ENCODE results near the gene ATP5PD. TPM values are rescaled to one million over a fixed set of nuclear protein-coding genes. Genes with fewer than 3 reads are reported as not detected.

The ATP5PD gene
- total and polyA plus RNA-seq, 2 of the 13 experiments (the other 11 are each of a cell fraction or from before 2014, with no cell fraction given), result 158 to 428 TPM

DNA sequence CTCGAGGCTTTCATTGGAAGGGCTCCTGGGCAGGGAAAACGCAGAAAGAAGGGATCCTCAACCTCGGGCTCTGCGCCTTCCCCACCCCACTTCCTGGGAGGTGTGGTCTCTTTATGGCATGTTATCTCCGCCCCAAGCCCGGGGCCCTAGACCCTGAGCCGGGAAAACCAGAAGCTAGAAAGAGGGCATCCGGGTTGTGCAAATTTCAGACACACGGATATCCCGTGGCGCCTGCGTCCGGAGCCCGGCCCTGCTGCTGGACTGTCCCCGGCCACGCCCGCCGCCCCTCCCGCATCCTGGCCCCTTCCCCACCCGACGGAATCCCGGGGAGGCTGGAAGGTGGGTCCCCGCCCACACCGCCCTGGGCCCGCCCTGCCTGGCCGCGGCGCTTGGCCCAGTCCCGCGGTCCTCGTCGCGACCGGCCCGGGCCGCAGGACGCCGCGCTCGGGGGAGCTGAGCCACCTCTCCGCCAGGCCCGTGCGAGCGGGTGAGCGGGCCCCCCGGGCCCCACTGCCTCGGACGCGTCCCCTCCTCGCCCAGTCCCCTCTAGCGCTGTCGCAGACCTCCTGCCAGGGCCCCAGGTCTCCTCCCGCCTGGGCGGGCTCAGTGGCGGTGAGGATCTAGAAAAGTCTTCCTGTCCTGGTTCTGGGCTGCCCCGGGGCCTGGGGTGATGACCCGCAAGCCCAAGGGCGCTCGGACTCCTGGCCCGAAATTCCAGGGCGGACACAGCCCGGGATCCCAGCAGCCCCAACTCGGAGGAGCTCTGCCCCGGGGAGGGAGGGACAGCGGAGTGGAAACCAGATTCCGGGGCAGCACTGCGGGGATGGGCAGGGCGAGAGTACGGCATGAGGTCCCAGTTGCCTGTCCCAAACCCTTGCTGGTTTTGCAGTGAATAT lies 41.0 kb upstream of the ATP5PD start, which contains the start of gene SLC16A5 (continued):
- TF ChIP-seq HNRNPL (IDR thresholded peaks at IDR 0.05; ENCODE audit: low read depth, low read length) (no peak), RELA (CRISPR knock-in tag; IDR thresholded peaks at IDR 0.05) (no peak), NFATC3 (CRISPR knock-in tag; IDR thresholded peaks at IDR 0.05) (no peak), ZNF574 (CRISPR knock-in tag; IDR thresholded peaks at IDR 0.05) (peak; percentile 27; the same call in 1 of the 2 replicates), HOXA5 (CRISPR knock-in tag; IDR thresholded peaks at IDR 0.05) (0 out of 2 replicates have a peak, but pooled peaks have one; percentile 4), THAP11 (CRISPR knock-in tag; IDR thresholded peaks at IDR 0.05) (no peak), EP300 (IDR thresholded peaks at IDR 0.05; ENCODE audit: low read depth in 2 of 2, low read length in 2 of 2) (peak in 1 of 2 experiments; percentile 19; a peak in 1 of 4 replicates), EP300 (CRISPR knock-in tag; IDR thresholded peaks at IDR 0.05; ENCODE audit: borderline replicate concordance) (no peak; the same call in 1 of the 2 replicates), GATAD2A (CRISPR knock-in tag; IDR thresholded peaks at IDR 0.05) (peak; percentile 70; the same call in 1 of the 2 replicates), ZZZ3 (CRISPR knock-in tag; IDR thresholded peaks at IDR 0.05; ENCODE audit: borderline replicate concordance) (no peak; the same call in 1 of the 2 replicates), ZNF451 (CRISPR knock-in tag; IDR thresholded peaks at IDR 0.05) (no peak), ZNF557 (CRISPR knock-in tag; IDR thresholded peaks at IDR 0.05) (no peak), IRF2 (CRISPR knock-in tag; IDR thresholded peaks at IDR 0.05) (peak; percentile 59; the same call in 1 of the 2 replicates), ZNF10 (CRISPR knock-in tag; IDR thresholded peaks at IDR 0.05; ENCODE audit: borderline replicate concordance, low read depth) (no peak), RAD21 (CRISPR knock-in tag; IDR thresholded peaks at IDR 0.05) (peak; percentile 22), ONECUT2 (CRISPR knock-in tag; IDR thresholded peaks at IDR 0.05) (no peak), SMYD3 (CRISPR knock-in tag; IDR thresholded peaks at IDR 0.05) (no peak)
- TF ChIP-seq, protein P1, sequence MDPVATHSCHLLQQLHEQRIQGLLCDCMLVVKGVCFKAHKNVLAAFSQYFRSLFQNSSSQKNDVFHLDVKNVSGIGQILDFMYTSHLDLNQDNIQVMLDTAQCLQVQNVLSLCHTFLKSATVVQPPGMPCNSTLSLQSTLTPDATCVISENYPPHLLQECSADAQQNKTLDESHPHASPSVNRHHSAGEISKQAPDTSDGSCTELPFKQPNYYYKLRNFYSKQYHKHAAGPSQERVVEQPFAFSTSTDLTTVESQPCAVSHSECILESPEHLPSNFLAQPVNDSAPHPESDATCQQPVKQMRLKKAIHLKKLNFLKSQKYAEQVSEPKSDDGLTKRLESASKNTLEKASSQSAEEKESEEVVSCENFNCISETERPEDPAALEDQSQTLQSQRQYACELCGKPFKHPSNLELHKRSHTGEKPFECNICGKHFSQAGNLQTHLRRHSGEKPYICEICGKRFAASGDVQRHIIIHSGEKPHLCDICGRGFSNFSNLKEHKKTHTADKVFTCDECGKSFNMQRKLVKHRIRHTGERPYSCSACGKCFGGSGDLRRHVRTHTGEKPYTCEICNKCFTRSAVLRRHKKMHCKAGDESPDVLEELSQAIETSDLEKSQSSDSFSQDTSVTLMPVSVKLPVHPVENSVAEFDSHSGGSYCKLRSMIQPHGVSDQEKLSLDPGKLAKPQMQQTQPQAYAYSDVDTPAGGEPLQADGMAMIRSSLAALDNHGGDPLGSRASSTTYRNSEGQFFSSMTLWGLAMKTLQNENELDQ (CRISPR knock-in tag; IDR thresholded peaks at IDR 0.05; ENCODE audit: borderline replicate concordance), result no peak
- TF ChIP-seq, protein P2, sequence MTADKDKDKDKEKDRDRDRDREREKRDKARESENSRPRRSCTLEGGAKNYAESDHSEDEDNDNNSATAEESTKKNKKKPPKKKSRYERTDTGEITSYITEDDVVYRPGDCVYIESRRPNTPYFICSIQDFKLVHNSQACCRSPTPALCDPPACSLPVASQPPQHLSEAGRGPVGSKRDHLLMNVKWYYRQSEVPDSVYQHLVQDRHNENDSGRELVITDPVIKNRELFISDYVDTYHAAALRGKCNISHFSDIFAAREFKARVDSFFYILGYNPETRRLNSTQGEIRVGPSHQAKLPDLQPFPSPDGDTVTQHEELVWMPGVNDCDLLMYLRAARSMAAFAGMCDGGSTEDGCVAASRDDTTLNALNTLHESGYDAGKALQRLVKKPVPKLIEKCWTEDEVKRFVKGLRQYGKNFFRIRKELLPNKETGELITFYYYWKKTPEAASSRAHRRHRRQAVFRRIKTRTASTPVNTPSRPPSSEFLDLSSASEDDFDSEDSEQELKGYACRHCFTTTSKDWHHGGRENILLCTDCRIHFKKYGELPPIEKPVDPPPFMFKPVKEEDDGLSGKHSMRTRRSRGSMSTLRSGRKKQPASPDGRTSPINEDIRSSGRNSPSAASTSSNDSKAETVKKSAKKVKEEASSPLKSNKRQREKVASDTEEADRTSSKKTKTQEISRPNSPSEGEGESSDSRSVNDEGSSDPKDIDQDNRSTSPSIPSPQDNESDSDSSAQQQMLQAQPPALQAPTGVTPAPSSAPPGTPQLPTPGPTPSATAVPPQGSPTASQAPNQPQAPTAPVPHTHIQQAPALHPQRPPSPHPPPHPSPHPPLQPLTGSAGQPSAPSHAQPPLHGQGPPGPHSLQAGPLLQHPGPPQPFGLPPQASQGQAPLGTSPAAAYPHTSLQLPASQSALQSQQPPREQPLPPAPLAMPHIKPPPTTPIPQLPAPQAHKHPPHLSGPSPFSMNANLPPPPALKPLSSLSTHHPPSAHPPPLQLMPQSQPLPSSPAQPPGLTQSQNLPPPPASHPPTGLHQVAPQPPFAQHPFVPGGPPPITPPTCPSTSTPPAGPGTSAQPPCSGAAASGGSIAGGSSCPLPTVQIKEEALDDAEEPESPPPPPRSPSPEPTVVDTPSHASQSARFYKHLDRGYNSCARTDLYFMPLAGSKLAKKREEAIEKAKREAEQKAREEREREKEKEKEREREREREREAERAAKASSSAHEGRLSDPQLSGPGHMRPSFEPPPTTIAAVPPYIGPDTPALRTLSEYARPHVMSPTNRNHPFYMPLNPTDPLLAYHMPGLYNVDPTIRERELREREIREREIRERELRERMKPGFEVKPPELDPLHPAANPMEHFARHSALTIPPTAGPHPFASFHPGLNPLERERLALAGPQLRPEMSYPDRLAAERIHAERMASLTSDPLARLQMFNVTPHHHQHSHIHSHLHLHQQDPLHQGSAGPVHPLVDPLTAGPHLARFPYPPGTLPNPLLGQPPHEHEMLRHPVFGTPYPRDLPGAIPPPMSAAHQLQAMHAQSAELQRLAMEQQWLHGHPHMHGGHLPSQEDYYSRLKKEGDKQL (CRISPR knock-in tag; IDR thresholded peaks at IDR 0.05; ENCODE audit: low read depth), result no peak
